ENCODE measurements around the gene EFNA3. TPM values are rescaled to one million over a fixed set of nuclear protein-coding genes. Genes with fewer than 3 reads are reported as not detected.

The EFNA3 gene
- total RNA-seq, 1 experiment from 2014 or later, result 20.4 TPM

- ATAC-seq, result no peak
- Histone ChIP-seq H3K79me2 (ENCODE audit: insufficient read depth, low read length) (no peaks in the 10 kb centered on the region), H3K9me3 (ENCODE audit: control insufficient read depth in 1 of 2, insufficient read depth in 1 of 2, low read depth in 1 of 2, low read length in 2 of 2) (no peaks in the 10 kb centered on the region), H4K20me1 (ENCODE audit: insufficient read depth) (no peaks in the 10 kb centered on the region), H3K9ac (ENCODE audit: low read length) (no peak overlapping the region), H3K36me3 (ENCODE audit: control insufficient read depth in 1 of 2, insufficient read depth in 2 of 2, low read length in 2 of 2) (no peaks in the 10 kb centered on the region), H3K27ac (ENCODE audit: low read depth, low read length) (no peak overlapping the region), H3K9me2 (ENCODE audit: insufficient read depth) (no peaks in the 10 kb centered on the region), H2AFZ (ENCODE audit: low read depth, low read length, poor library complexity, severe bottlenecking) (no peak overlapping the region), H3K4me3 (replicated peaks in 1 of 2; ENCODE audit: low read depth in 1 of 2, low read length in 2 of 2) (no peak overlapping the region), H3K4me2 (ENCODE audit: low read length) (peak overlapping the region; percentile 99; the same call in 1 of the 2 replicates), H3K4me1 (ENCODE audit: control insufficient read depth in 1 of 2, insufficient read depth in 2 of 2, low read length in 2 of 2) (peaks cover 13 to 40% of the 10 kb centered on the region in 2 experiments), H3K27me3 (ENCODE audit: insufficient read depth, low read length) (no peaks in the 10 kb centered on the region)
- intact Hi-C loops (cut with micrococcal nuclease), result no loop called here
- DNase-seq (ENCODE audit: low read depth, low spot score), result no peak
- BruUV-seq (replicated peaks), result no TSS peak
- POLR2A ChIA-PET, result no interaction called here
- RAD21 ChIA-PET (ENCODE audit: low non-redundant PET in 1 of 2, low total read pairs in 2 of 2, uncharacterized antibody in 2 of 2, unreplicated experiment in 2 of 2), result no interaction called here
- CTCF ChIA-PET, result no interaction called here
- TF ChIP-seq FOSL1 (IDR thresholded peaks at IDR 0.05; ENCODE audit: low read depth) (no peak), EZH2 (IDR thresholded peaks at IDR 0.05) (no peak)
These were observed 1.3 kb upstream of the EFNA3 start for GRCh38 chr1:155077346-155077745.

DNA sequence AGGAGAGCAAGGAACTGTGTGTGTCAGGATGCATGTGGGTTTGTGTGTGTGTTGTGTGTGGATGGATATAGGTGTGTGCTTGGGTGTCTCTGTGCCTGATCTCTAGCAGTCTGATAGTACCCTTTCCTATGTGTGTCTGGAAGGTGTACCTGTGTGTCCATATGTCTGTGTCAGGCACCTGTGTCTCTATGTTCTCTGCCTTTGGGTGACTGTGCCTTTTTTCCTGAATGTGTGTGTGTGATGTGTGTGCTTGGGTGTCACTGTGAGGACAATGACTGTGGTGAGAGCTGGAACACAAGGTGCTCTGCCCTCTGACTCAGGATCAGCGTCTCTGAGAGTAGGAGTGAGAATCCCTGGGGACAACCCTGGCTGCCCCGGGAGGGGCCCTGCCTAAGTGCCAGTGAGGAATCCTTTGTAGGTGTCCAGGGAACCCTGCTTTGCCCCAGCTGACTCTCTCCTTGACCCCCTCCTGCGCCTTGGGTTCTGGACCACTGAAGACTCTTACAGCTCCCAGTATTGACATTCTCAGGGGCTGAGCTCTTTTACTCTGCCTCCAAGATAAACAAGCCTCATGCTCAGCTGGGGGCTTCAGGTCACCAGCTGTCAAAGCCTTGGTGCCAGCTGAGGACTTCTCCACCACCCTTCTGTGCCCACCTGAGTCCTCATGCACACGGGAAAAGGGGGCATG is 735 bp upstream of the EFNA3 start:
- ChIA-PET CTCF (interaction anchor here (1.0 to 1.8 kb wide), 4 partner anchors 15 to 95 kb away, joined by 3 to 8 read pairs (median 4); partner anchors contain the start of genes EFNA4 and KRTCAP2), RAD21 (ENCODE audit: low non-redundant PET in 1 of 2, low total read pairs in 2 of 2, uncharacterized antibody in 2 of 2, unreplicated experiment in 2 of 2) (interaction anchor here in 1 of 2 experiments (1.5 kb wide), 1 partner anchor 14 kb away, joined by 4 read pairs; the partner anchor contains the start of gene EFNA4), POLR2A (interaction anchor here (1.1 kb wide), 1 partner anchor 10 kb away, joined by 3 read pairs; no protein-coding TSS in a partner anchor)
- Histone ChIP-seq H3K4me1 (ENCODE audit: control insufficient read depth in 1 of 2, insufficient read depth in 2 of 2, low read length in 2 of 2) (peaks cover 16 to 46% of the 10 kb centered on the region in 2 experiments), H3K9me2 (ENCODE audit: insufficient read depth) (no peaks in the 10 kb centered on the region), H3K4me2 (ENCODE audit: low read length) (peak overlapping the region; percentile 99), H3K27me3 (ENCODE audit: insufficient read depth, low read length) (no peaks in the 10 kb centered on the region), H3K9ac (ENCODE audit: low read length) (peak overlapping the region; percentile 81; the same call in 1 of the 2 replicates), H3K4me3 (replicated peaks in 1 of 2; ENCODE audit: low read depth in 1 of 2, low read length in 2 of 2) (peak overlapping the region in 1 of 2 experiments; percentile 90; a peak in 2 of 4 replicates), H3K36me3 (ENCODE audit: control insufficient read depth in 1 of 2, insufficient read depth in 2 of 2, low read length in 2 of 2) (no peaks in the 10 kb centered on the region), H2AFZ (ENCODE audit: low read depth, low read length, poor library complexity, severe bottlenecking) (no peak overlapping the region), H3K79me2 (ENCODE audit: insufficient read depth, low read length) (no peaks in the 10 kb centered on the region), H3K27ac (ENCODE audit: low read depth, low read length) (peak overlapping the region; percentile 13; the same call in 1 of the 2 replicates), H4K20me1 (ENCODE audit: insufficient read depth) (no peaks in the 10 kb centered on the region), H3K9me3 (ENCODE audit: control insufficient read depth in 1 of 2, insufficient read depth in 1 of 2, low read depth in 1 of 2, low read length in 2 of 2) (no peaks in the 10 kb centered on the region)
- intact Hi-C loops (cut with micrococcal nuclease), result no loop called here
- ATAC-seq (no peak), DNase-seq (ENCODE audit: low read depth, low spot score) (no peak)
- no peak for TF ChIP-seq TCF7L2 (IDR thresholded peaks at IDR 0.05; ENCODE audit: borderline replicate concordance, extremely low read depth, insufficient read depth, insufficient read length)
- no peak for TF ChIP-seq CBX3 (IDR thresholded peaks at IDR 0.05; ENCODE audit: low read depth)
- TF ChIP-seq, protein P1, sequence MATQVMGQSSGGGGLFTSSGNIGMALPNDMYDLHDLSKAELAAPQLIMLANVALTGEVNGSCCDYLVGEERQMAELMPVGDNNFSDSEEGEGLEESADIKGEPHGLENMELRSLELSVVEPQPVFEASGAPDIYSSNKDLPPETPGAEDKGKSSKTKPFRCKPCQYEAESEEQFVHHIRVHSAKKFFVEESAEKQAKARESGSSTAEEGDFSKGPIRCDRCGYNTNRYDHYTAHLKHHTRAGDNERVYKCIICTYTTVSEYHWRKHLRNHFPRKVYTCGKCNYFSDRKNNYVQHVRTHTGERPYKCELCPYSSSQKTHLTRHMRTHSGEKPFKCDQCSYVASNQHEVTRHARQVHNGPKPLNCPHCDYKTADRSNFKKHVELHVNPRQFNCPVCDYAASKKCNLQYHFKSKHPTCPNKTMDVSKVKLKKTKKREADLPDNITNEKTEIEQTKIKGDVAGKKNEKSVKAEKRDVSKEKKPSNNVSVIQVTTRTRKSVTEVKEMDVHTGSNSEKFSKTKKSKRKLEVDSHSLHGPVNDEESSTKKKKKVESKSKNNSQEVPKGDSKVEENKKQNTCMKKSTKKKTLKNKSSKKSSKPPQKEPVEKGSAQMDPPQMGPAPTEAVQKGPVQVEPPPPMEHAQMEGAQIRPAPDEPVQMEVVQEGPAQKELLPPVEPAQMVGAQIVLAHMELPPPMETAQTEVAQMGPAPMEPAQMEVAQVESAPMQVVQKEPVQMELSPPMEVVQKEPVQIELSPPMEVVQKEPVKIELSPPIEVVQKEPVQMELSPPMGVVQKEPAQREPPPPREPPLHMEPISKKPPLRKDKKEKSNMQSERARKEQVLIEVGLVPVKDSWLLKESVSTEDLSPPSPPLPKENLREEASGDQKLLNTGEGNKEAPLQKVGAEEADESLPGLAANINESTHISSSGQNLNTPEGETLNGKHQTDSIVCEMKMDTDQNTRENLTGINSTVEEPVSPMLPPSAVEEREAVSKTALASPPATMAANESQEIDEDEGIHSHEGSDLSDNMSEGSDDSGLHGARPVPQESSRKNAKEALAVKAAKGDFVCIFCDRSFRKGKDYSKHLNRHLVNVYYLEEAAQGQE (IDR thresholded peaks at IDR 0.05; ENCODE audit: low read depth), result no peak
- no peak for TF ChIP-seq ZFX (IDR thresholded peaks at IDR 0.05)
- no peak for TF ChIP-seq SP1 (IDR thresholded peaks at IDR 0.05; ENCODE audit: low read depth)
- TF ChIP-seq, protein P2, sequence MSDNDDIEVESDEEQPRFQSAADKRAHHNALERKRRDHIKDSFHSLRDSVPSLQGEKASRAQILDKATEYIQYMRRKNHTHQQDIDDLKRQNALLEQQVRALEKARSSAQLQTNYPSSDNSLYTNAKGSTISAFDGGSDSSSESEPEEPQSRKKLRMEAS (IDR thresholded peaks at IDR 0.05), result no peak
- TF ChIP-seq CTCF (IDR thresholded peaks at IDR 0.05 in 2 of 3, conservative IDR thresholded peaks at IDR 0.05 in 1 of 3; ENCODE audit: borderline replicate concordance in 1 of 3, insufficient read depth in 1 of 3, low read depth in 2 of 3, low read length in 2 of 3), result no peak
- no peak for TF ChIP-seq EZH2phosphoT487 (IDR thresholded peaks at IDR 0.05; ENCODE audit: borderline replicate concordance)
- BruUV-seq (replicated peaks), result no TSS peak

All from HCT116 (cell line).